Lower leg skin (tissue), 4 donors: Measurements from ENCODE around the gene GCNT2. TPM values are rescaled to one million over a fixed set of nuclear protein-coding genes. Genes with fewer than 3 reads are reported as not detected.
"Not testable (repeated sequence)": the region's sequence is repeated elsewhere in the genome, so short reads cannot be mapped to it uniquely, and the experiment has no call there.

Experiments
- DNase-seq, 2 donors: peaks; one replicate each; pipeline ENCODE4 v3.0.0-alpha.2; 2019; ENCODE audit warnings: low spot score in 2 of 2
- H3K4me3 ChIP-seq: fragments of 200-600 bp; sonication (generic); 2 replicates; pipeline ENCODE4 v1.5.1; 2017; ENCODE audit warnings: mild to moderate bottlenecking, low read depth; ENCODE audit not compliant: poor library complexity, severe bottlenecking
- POLR2A ChIP-seq, 2 donors: fragments of 450-650 bp; IDR thresholded peaks; one replicate each; pipeline ENCODE4 v1.6.1; 2016 to 2017; ENCODE audit warnings: antibody characterized with exemption in 2 of 2, mild to moderate bottlenecking in 1 of 2, moderate library complexity in 1 of 2
- WGBS, 2 donors: methylation state at CpG; one replicate each; pipeline ENCODE4 v1.1.5; 2018; 5-methylcytosine and 5-hydroxymethylcytosine counted together
- intact Hi-C: fragments of 100-400 bp; cut with DNase I; formaldehyde crosslinking; loops from one replicate; pipeline ENCODE4 v1.15.0; 2023; ENCODE audit warnings: low total_unique reads
- total RNA-seq, 4 donors: library from RNA; depleted of rRNA; stranded (reverse); fragments of >200 nt; gene quantifications; one replicate each; pipeline ENCODE4 v1.1.0, GENCODE V29; 2016
- TF ChIP-seq, protein P1 (sequence below), 3 donors: fragments of 450-650 bp; IDR thresholded peaks; one replicate each; pipeline ENCODE4 v1.5.1; 2016; ENCODE audit warnings: antibody characterized with exemption in 3 of 3, mild to moderate bottlenecking in 3 of 3, moderate library complexity in 2 of 3

GCNT2 gene
- total RNA-seq, 4 donors from 2014 or later: 5.6 to 12.0 (median 10.7) TPM

DNA sequence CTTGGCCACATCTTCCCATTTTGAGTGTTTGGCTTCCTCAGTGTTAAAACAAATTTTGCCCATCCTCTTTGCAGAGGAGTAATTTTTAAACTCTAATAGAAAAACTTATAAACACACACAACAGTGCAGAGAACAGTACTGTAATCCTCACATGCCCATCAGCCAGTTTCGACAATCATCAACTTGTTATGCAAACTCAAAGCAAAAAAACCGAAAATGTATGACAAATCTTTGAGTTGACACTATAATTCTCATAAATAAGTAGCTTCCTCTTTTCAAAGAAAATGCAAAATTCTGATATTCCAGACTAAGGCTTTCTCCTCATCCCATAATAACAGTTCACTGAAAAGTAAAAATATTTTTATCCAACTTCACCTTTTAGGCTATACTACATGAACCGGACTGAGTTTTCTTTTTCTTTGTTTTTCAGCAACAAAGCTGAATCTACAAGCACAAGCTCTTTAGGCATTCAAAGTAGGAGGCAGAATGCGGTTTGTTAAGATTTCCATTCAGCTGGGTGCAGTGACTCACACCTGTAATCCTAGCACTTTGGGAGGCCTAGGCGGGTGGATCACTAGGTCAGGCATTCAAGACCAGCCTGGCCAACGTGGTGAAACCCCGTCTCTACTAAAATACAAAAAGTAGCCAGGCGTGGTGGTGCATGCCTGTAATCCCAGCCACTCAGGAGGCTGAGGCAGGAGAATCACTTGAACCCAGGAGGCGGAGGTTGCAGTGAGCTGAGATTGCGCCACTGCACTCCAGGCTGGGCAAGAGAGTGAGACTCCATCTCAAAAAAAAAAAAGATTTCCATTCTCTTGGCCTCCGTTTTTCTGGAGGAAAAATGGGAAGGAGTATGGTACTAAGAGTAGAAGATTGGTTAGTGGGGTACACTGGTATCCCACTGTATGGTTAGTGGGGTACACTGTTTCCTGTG lies 74.8 kb downstream of the GCNT2 start:
- H3K4me3 ChIP-seq: no peak overlapping the region
- intact Hi-C loops: no loop called here
- WGBS, 2 donors: 78 to 84% methylated on average over 11 of the region's 11 CpGs
- TF ChIP-seq POLR2A (IDR thresholded peaks at IDR 0.05): no peak
- TF ChIP-seq, protein P1, sequence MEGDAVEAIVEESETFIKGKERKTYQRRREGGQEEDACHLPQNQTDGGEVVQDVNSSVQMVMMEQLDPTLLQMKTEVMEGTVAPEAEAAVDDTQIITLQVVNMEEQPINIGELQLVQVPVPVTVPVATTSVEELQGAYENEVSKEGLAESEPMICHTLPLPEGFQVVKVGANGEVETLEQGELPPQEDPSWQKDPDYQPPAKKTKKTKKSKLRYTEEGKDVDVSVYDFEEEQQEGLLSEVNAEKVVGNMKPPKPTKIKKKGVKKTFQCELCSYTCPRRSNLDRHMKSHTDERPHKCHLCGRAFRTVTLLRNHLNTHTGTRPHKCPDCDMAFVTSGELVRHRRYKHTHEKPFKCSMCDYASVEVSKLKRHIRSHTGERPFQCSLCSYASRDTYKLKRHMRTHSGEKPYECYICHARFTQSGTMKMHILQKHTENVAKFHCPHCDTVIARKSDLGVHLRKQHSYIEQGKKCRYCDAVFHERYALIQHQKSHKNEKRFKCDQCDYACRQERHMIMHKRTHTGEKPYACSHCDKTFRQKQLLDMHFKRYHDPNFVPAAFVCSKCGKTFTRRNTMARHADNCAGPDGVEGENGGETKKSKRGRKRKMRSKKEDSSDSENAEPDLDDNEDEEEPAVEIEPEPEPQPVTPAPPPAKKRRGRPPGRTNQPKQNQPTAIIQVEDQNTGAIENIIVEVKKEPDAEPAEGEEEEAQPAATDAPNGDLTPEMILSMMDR (IDR thresholded peaks at IDR 0.05): no peak
- DNase-seq: peak in 1 of 2 donors; percentile 14

DNA sequence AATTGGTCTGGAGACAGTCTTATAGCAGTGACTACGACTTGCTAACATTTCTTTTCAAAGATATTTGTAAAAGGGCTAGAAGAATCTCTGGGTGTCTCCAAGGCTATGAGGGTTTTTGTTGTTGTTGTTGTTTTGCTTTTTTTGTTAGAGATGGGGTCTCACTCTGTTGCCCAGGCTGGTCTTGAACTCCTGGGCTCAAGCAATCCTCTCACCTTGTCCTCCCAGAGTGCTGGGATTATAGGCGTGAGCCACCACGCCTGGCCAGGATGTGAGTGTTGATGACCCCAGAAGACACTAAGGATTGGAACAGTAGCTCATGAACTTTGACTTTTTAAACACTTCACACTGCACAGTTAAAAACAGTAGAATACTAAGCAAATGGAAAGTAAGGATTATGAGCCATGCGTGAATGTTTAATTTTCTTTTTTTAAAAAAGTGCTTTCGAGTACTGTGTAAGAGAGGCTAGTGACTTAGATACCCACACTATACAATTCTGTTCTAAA lies 76.4 kb downstream of the GCNT2 start:
- DNase-seq: no peak
- no peak overlapping the region for H3K4me3 ChIP-seq
- 89 to 90% methylated on average over 5 of the region's 5 CpGs for WGBS, 2 donors
- intact Hi-C loops: no loop called here
- TF ChIP-seq POLR2A (IDR thresholded peaks at IDR 0.05): no peak
- TF ChIP-seq, protein P1 (IDR thresholded peaks at IDR 0.05): no peak

- 77 to 82% methylated on average over 11 of the region's 11 CpGs for WGBS, 2 donors
- TF ChIP-seq, protein P1 (IDR thresholded peaks at IDR 0.05): no peak
- TF ChIP-seq POLR2A (IDR thresholded peaks at IDR 0.05): no peak
- peak in 1 of 2 donors; percentile 37 for DNase-seq
- H3K4me3 ChIP-seq: no peak overlapping the region
- intact Hi-C loops: no loop called here
Observed at GRCh38 chr6:10598084-10598960, 77.2 kb downstream of the GCNT2 start.

GRCh38 chr6:10599046-10599445 lies 77.9 kb downstream of the GCNT2 start:
- H3K4me3 ChIP-seq: no peak overlapping the region
- TF ChIP-seq, protein P1 (IDR thresholded peaks at IDR 0.05): no peak
- no peak for TF ChIP-seq POLR2A (IDR thresholded peaks at IDR 0.05)
- intact Hi-C loops: no loop called here
- WGBS, 2 donors: 90 to 95% methylated on average over 7 of the region's 7 CpGs
- peak in 1 of 2 donors; percentile 45 for DNase-seq

DNA sequence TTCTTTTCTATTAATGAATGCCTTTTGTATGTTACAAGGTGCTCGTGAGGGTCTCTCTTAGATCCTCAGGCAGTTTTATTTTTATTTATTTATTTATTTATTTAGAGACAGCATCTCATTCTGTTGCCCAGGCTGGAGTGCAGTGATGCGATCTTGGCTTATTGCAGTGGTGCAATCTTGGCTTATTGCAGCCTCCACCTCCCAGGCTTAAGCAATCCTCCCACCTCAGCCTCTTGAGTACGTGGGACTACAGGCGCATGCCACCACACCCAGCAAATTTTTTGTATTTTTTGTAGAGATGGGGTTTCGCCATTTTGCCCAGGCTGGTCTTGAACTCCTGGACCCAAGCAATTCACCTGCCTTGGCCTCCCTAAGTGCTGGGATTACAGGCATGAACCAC lies 79.5 kb downstream of the GCNT2 start:
- H3K4me3 ChIP-seq, intact Hi-C loops, DNase-seq: not testable (repeated sequence)
- 90 to 96% methylated on average over 5 of the region's 5 CpGs for WGBS, 2 donors

- intact Hi-C loops: no loop called here
- DNase-seq: no peak
- H3K4me3 ChIP-seq: no peak overlapping the region
- WGBS, 2 donors: 82 to 85% methylated on average over 6 of the region's 6 CpGs
- TF ChIP-seq, protein P1 (IDR thresholded peaks at IDR 0.05): no peak
- TF ChIP-seq POLR2A (IDR thresholded peaks at IDR 0.05): no peak
Observed at GRCh38 chr6:10603219-10603618, 82.1 kb downstream of the GCNT2 start.
